ENCODE measurements around the gene KANSL1.

KANSL1 gene

DNA sequence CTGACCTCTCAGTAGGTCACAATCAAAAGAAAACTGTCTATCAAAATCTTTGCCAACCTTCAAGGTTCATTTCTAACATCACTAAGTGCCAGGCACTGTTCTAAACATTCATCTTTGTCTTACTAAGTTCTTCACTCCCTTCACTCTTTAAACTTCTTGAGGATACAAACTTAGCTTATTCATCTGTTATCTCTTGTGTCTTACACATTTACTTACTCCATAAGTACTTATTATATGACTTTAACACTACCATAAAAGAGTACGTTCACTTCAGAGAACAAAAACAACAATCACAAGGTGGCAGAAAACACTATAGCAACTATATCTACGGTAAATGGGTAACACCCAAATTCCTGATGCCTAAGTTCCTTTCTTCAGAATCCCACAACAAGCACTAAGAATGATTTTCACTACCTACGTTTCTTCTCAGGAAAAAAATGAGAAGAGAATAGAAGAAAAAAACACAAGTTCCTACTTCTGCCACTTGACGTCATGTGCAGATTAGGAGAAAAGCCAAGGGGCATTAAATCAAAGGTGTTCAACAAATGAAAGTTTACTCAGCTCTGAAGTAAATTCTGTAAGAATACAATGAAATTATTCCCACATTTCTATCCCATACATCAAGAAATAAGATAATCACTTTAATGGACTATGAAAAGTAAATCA is 29.2 kb downstream of the KANSL1 start:
- DNase-seq: no peak

GRCh38 chr17:46163316-46163715 is 29.9 kb downstream of the KANSL1 start:
- DNase-seq: no peak

- DNase-seq: no peak
These were observed 30.4 kb downstream of the KANSL1 start for GRCh38 chr17:46162866-46163265.

DNA sequence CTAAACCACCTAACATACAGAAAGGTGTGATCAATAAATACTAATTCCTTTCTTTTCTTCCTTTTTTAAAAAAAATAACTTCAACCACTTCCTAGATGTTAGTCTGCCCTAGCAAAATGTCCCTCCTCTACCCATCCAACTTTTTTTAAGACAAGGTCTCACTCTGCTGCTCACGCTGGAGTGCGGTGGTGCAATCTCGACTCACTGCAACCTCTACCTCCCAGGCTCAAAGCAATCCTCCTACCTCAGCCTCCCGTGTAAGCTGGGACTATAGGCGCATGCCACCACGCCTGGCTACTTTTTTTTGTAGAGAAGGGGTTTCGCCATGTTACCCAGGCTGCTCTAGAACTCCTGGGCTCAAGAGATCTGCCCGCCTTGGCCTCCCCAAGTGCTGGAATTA is 33.1 kb downstream of the KANSL1 start:
- DNase-seq: no peak

- DNase-seq: no peak
These were observed 33.5 kb downstream of the KANSL1 start for GRCh38 chr17:46159686-46160085.

GRCh38 chr17:46158323-46159296 is 34.6 kb downstream of the KANSL1 start:
- DNase-seq: no peak

GRCh38 chr17:46157443-46158062 is 35.7 kb downstream of the KANSL1 start:
- no peak for DNase-seq

- no peak for DNase-seq
These were observed 38.9 kb downstream of the KANSL1 start for GRCh38 chr17:46154151-46154816.

DNA sequence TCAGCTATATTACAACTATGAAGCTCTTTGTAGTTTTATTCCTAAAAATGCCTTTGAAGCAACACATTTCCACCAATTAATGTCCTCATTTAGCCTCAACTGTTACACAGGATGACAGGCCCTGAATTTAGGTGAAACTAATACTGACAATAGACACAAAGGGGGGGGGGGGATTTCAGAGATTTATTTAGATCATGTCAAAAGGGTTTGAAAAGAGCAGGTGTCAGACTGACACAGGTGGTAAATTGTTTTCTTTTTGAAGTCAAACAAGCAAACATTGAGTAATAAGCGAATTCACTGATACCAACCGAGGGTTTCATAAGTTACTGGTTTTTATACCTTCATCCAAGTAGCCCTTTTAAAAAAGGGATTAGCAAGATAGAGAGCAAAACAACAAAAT is 40.8 kb downstream of the KANSL1 start:
- no peak for DNase-seq

- no peak for DNase-seq
These were observed 41.5 kb downstream of the KANSL1 start for GRCh38 chr17:46151762-46152161.

DNA sequence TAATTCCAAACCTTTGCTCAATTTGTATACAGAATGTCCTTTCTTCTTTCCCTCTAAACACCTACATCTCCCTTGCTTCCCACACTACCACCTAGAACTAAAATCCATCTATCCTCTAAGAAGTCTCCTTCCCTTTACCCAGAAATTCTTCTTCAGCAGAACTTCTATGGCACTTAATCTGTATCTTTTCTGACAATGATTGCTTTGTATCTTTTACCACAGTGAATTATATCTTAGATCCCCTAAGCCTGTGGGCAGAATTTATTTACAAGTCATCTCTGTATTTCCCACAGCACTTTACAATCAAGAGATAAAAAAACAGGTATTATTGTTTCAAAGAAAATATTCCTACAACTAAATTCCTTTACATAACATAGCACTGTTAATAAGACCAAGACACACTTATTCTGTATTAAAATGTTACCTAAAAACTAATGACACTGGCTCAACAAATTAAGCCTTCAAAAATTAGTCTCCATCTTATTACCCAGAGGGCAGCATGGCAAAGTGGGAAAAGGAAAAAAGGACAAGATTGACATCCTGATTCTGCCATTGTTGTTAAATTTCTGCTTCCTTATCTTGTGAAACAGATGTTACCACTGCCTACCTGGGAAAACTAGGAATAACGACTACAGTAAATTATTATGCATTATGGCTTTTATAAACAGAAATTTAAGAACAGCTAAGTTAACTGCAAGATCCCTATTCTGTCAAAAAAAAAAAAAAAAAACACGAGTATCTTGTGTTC is 42.8 kb downstream of the KANSL1 start:
- no peak for DNase-seq

DNA sequence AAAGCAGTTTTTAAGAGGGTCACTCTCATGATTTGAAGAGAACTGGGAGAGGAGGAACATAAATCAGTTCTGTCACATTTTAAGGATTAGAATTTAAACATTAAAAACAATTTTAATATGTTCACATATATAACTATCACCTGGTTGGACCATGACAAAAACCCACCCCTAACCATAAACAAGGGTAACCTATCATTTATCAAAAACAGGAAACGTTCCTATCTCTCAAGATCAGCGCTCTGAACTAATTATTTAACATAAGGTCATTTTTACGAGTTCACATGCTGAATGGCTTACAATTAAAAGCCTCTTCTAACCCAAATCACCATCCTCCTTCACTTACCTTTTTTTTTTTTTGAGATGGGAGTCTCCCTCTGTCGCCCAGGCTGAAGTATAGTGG is 45.0 kb downstream of the KANSL1 start:
- DNase-seq: no peak

- DNase-seq: no peak
These were observed 45.9 kb downstream of the KANSL1 start for GRCh38 chr17:46147296-46147695.

DNA sequence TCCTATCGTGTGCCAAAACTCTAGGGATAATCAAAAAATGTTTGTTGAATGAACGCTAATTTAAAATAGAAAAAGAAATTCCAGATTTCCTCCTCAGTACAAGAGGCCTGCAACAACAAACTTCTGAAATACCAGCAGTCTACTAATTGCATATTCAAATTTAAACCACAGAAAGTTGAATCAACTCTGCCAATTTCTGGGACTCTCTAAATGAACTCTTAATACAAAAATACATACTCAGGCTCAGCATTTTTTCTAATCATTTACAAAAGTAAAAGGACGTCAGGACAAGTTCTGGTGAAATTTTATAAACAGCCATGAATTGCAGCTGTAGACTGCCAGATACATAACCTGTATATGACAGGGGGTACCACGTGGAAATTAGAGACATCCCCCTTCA is 49.0 kb downstream of the KANSL1 start:
- DNase-seq: no peak

DNA sequence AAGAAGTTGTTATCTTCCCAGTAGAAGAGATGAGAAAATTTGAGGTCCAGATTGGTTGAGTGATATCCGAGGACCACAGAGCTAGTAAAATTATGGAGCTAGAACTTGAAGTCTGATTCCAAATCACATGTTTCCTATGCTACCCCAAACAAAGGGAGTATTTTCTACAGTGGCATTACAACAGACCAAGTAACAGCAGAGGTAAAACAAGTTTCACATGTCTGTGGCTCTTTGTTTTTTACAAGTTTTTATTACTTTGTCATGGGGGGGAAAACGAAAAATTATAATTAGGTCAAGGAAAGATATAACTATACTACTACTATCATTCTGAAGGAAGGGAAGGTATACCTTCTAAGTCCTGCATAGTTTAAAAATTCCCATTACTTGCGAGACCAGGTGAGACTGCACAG is 49.4 kb downstream of the KANSL1 start:
- no peak for DNase-seq

- DNase-seq: no peak
These were observed 51.6 kb downstream of the KANSL1 start for GRCh38 chr17:46141645-46142044.

- DNase-seq: no peak
These were observed 52.5 kb downstream of the KANSL1 start for GRCh38 chr17:46140645-46141197.

DNA sequence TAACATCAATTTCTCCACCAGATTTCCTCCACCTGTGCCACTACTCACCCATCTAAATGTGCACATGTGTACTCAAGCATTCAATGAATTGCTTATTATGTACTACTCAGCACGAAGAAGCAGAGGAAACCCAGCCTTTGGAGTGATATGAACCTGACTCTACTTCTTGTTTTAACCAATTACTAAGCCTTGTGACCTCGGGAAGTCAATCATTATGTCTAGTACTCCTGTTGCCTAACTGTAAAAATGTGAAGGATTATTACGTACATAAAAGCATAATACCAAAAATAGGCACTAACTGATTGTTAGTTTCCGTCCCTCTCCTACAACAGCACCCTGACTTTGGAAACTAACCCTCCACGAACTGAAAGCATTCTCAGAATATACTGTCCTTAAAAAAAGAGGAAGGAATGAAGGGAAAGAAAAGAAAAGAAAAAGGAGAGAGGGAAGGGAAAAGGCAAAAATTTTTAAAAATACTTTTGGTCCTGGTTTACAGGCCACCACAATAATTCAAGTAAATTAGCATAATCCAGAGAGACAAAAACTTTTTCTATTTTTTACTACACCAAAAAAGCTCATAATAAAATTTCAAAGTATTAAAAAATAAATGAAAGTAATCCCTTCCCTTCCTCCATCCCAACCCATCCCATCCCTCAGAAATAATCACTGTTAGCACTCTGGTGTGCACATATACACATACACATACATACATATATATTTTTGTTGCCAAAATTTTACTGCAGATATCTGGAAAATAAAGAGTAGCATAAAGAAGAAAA is 53.6 kb downstream of the KANSL1 start:
- DNase-seq: no peak

- DNase-seq: no peak
These were observed 54.8 kb downstream of the KANSL1 start for GRCh38 chr17:46138473-46138872.

- no peak for DNase-seq
These were observed 56.4 kb downstream of the KANSL1 start for GRCh38 chr17:46136820-46137219.

GRCh38 chr17:46135879-46136563 is 57.2 kb downstream of the KANSL1 start:
- DNase-seq: no peak
